Measurements from ENCODE around the gene CABS1. TPM values are rescaled to one million over a fixed set of nuclear protein-coding genes. Genes with fewer than 3 reads are reported as not detected.

Gene CABS1
- total RNA-seq, 2 donors from 2014 or later = not detected

DNA sequence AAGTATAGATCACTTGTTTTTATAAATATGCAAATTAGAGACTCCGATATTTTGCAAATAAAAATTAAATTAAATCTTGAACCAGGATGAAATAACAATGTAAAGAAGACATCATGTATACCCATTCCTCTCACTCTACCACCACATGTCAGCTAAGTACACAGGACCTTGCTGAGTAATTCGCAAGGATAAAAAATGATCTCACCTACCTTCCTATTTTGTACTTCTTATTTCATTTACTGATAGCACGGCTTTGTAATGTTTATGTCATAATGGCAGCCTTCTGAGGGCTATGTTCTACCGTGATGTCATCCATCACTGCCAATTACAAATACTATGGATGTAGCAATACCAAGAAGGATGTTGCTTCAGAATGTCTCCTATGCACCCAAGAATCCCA, 37.2 kb downstream of the CABS1 start:
- intact Hi-C loops (cut with DNase I, micrococcal nuclease) = no loop called here
- ATAC-seq = no peak
- no peak for DNase-seq

DNA sequence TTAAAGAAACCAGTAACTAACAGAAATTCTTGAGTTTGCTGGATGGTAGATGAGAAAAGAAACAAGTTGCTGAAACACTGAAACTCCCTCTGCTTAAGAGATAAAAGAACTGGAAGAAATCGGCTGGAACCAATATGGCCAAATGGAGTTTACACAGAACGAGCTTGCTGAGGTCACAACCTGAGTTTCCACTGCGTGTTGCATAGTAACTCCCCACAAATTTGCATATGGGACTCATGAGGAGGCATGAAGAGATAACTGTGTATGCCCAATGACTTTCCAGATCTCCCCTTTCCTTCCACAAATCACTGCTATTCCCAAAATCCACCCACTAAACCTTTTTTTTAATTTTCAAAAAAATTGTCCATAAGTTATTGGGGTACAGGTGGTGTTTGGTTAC, 38.0 kb downstream of the CABS1 start:
- intact Hi-C loops (cut with DNase I, micrococcal nuclease) = no loop called here
- ATAC-seq (no peak), DNase-seq (no peak)

DNA sequence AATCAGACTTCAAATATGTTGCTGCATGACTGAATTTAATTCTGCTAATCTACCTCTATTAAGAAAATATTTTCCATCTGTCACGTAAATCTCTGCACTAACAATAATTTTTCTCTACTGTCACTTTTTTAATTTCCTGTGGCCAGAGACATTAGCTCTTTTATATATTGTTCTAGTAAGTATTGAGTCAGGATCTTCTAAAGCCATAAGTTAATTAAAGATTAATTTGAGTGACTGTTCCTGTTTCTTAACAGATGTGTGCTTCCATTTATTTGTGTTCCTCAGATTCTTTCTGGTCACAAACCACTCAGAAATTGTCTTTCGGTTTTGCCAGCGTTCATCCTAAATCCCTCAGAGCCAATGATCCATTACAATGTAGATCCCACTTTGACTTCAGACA, 45.8 kb downstream of the CABS1 start:
- DNase-seq = no peak
- ATAC-seq = no peak
- intact Hi-C loops (cut with DNase I, micrococcal nuclease) = no loop called here

DNA sequence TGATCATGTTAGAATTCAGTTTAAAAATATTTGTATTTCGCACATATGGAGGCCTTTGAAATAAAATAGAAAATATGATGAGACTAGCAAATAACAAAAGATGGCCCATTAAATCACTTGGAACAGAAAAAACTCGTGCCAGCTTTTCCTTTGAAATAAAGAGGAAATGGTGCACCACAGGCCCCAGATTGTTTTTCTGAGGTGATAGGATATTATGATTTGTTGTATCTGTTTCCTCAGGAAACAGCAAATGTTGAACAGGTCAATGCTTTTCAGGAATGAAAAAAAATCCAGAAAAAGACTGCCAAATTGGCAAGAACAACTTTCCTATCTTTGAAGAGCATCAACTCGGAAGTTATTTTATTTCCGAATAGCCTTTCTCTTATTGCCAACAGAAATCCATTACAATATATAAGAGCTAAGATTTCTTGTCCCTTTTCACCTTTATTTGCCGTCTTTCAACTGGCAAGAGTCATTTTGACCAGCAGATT, 48.0 kb downstream of the CABS1 start, which contains the start of gene SMR3B:
Gene SMR3B (plus strand): TSS at position 441 of the 491 bp plus-strand sequence. CDS start 1,380 bp downstream, outside the sequence.
- intact Hi-C loops (cut with DNase I, micrococcal nuclease) = no loop called here
- ATAC-seq = no peak
- DNase-seq = no peak

Other genes starting within 250 kb of the CABS1 start
- gene PRR27, start 180.7 kb upstream of the CABS1 start, total RNA-seq = not detected
- not detected for gene ODAM, start 139.3 kb upstream of the CABS1 start, total RNA-seq
- not detected for gene FDCSP, start 108.9 kb upstream of the CABS1 start, total RNA-seq
- not detected for gene CSN3, start 92.4 kb upstream of the CABS1 start, total RNA-seq
- not detected for gene SMR3A, start 25.8 kb downstream of the CABS1 start, total RNA-seq
- gene SMR3B, start 48.1 kb downstream of the CABS1 start, total RNA-seq = not detected
- gene OPRPN, start 63.0 kb downstream of the CABS1 start, total RNA-seq = not detected
- gene MUC7, start 137.2 kb downstream of the CABS1 start, total RNA-seq = not detected
- gene AMTN, start 183.6 kb downstream of the CABS1 start, total RNA-seq = not detected

Measured in left colon (tissue), 2 donors.